Uterus (tissue), 2 donors: Measurements from ENCODE around the gene ATP6V0E2.
"Not testable (repeated sequence)": the region's sequence is repeated elsewhere in the genome, so short reads cannot be mapped to it uniquely, and the experiment has no call there.

ENCODE experiments used
- CTCF ChIP-seq, 4 experiments: fragments of 200-600 bp in 2 of 4; fragments of 450-650 bp in 2 of 4; sonication (generic) in 2 of 4; IDR thresholded peaks; one replicate each; pipeline ENCODE4 v1.5.1; 2016 to 2019; ENCODE audit warnings: antibody characterized with exemption in 4 of 4, mild to moderate bottlenecking in 2 of 4, moderate library complexity in 1 of 4
- POLR2A ChIP-seq, 2 donors: fragments of 450-650 bp; IDR thresholded peaks; one replicate each; pipeline ENCODE4 v1.6.1; 2016; ENCODE audit warnings: antibody characterized with exemption in 2 of 2, mild to moderate bottlenecking in 1 of 2, moderate library complexity in 1 of 2

GRCh38 chr7:149894957-149895356 lies 21.2 kb downstream of the ATP6V0E2 start:
- not testable (repeated sequence) for TF ChIP-seq CTCF, POLR2A (IDR thresholded peaks at IDR 0.05)
